ENCODE data around the gene COL5A2.

COL5A2 gene

GRCh38 chr2:189163889-189164288 lies 15.7 kb downstream of the COL5A2 start:
- DNase-seq (ENCODE audit: low read depth) = peak; percentile 60
- no peak overlapping the region for H3K4me3 ChIP-seq (replicated peaks; ENCODE audit: low read depth, low read length)
- no peak for TF ChIP-seq CTCF (IDR thresholded peaks at IDR 0.05; ENCODE audit: low read length, missing control alignments)

- DNase-seq (ENCODE audit: low read depth) = no peak
- H3K4me3 ChIP-seq (replicated peaks; ENCODE audit: low read depth, low read length) = no peak overlapping the region
- TF ChIP-seq CTCF (IDR thresholded peaks at IDR 0.05; ENCODE audit: low read length, missing control alignments) = no peak
Observed at GRCh38 chr2:189162566-189162965, 17.0 kb downstream of the COL5A2 start.

- no peak overlapping the region for H3K4me3 ChIP-seq (replicated peaks; ENCODE audit: low read depth, low read length)
- no peak for DNase-seq (ENCODE audit: low read depth)
- TF ChIP-seq CTCF (IDR thresholded peaks at IDR 0.05; ENCODE audit: low read length, missing control alignments) = no peak
Observed at GRCh38 chr2:189161894-189162293, 17.7 kb downstream of the COL5A2 start.

GRCh38 chr2:189159717-189160116 lies 19.8 kb downstream of the COL5A2 start:
- H3K4me3 ChIP-seq (replicated peaks; ENCODE audit: low read depth, low read length) = no peak overlapping the region
- no peak for TF ChIP-seq CTCF (IDR thresholded peaks at IDR 0.05; ENCODE audit: low read length, missing control alignments)
- no peak for DNase-seq (ENCODE audit: low read depth)

GRCh38 chr2:189159273-189159672 lies 20.3 kb downstream of the COL5A2 start:
- DNase-seq (ENCODE audit: low read depth) = no peak
- no peak for TF ChIP-seq CTCF (IDR thresholded peaks at IDR 0.05; ENCODE audit: low read length, missing control alignments)
- H3K4me3 ChIP-seq (replicated peaks; ENCODE audit: low read depth, low read length) = no peak overlapping the region

- no peak for TF ChIP-seq CTCF (IDR thresholded peaks at IDR 0.05; ENCODE audit: low read length, missing control alignments)
- no peak overlapping the region for H3K4me3 ChIP-seq (replicated peaks; ENCODE audit: low read depth, low read length)
- DNase-seq (ENCODE audit: low read depth) = no peak
Observed at GRCh38 chr2:189157939-189158338, 21.6 kb downstream of the COL5A2 start.

DNA sequence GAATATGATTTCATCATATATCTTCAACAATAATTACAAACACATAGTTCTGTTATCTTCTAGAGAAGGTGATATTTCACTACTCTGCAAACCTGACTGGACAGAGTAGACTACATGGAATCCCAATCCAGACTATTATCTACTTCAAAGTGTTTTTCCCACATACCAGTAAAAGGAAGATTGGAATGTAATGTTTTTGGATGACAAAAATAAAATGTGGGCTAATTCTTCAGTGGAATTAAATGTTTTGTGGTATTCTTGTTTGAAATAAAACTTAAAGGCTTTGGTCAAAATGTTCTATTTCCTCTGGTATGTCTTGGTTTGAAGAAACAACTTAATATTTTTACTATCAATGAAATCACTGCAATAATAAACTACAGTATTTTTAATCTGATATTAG lies 22.1 kb downstream of the COL5A2 start:
- H3K4me3 ChIP-seq (replicated peaks; ENCODE audit: low read depth, low read length) = no peak overlapping the region
- DNase-seq (ENCODE audit: low read depth) = no peak
- TF ChIP-seq CTCF (IDR thresholded peaks at IDR 0.05; ENCODE audit: low read length, missing control alignments) = no peak

All from fibroblast of pulmonary artery (primary cell).